HL-60 (cell line): ENCODE measurements around the gene PTPRM.

Experiments used
- TF ChIP-seq, protein P1 (sequence below): IDR thresholded peaks from one replicate; pipeline ENCODE4 v1.5.1; 2011; ENCODE audit warnings: low read length, control low read depth, inconsistent platforms; ENCODE audit not compliant: insufficient read depth
- TF ChIP-seq, protein P2 (sequence below): IDR thresholded peaks from 2 replicates; pipeline ENCODE4 v1.6.1; 2012; ENCODE audit warnings: low read depth; ENCODE audit not compliant: insufficient replicate concordance

DNA sequence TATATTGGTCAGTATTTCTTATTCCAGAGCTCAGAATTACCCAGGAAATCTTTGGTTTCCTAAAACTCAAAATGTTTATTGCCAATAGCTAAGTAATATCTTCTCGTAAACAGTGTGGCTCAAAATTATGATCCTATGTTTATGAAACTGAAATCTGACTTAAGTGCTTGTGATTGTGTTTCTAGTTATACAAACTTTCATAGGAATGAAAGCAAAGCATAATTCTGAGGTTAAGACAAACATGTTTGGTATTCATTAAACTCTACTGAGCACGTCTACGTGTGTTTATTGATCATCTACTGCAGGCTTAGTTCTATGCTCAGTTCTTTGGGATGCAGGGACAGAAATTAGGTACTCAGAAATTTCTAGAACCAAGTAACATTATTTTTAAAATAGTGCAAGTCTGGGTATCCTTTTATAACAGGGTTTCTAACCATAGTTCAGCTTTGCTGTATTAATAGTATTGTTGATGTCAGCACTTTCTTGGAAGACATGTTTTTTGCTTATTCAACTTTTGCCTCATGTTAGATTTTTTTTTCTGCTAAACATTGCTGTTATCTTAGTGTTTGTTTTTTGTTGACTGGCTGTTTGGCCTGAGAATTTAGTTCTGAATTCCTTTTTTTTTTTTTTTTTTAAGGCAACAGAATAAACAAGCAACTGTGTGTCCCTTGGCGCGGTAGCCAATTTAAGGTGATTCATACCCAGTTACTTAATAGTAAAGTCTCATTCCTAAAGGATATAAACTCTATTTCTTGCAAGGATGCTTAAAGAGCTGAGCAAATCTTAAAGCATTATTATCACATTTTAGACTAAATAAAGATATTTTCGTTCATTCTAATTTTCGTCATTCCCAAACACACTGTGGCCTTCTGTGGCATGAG is 31.3 kb downstream of the PTPRM start:
- TF ChIP-seq, protein P1, sequence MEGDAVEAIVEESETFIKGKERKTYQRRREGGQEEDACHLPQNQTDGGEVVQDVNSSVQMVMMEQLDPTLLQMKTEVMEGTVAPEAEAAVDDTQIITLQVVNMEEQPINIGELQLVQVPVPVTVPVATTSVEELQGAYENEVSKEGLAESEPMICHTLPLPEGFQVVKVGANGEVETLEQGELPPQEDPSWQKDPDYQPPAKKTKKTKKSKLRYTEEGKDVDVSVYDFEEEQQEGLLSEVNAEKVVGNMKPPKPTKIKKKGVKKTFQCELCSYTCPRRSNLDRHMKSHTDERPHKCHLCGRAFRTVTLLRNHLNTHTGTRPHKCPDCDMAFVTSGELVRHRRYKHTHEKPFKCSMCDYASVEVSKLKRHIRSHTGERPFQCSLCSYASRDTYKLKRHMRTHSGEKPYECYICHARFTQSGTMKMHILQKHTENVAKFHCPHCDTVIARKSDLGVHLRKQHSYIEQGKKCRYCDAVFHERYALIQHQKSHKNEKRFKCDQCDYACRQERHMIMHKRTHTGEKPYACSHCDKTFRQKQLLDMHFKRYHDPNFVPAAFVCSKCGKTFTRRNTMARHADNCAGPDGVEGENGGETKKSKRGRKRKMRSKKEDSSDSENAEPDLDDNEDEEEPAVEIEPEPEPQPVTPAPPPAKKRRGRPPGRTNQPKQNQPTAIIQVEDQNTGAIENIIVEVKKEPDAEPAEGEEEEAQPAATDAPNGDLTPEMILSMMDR = no peak
- TF ChIP-seq, protein P2, sequence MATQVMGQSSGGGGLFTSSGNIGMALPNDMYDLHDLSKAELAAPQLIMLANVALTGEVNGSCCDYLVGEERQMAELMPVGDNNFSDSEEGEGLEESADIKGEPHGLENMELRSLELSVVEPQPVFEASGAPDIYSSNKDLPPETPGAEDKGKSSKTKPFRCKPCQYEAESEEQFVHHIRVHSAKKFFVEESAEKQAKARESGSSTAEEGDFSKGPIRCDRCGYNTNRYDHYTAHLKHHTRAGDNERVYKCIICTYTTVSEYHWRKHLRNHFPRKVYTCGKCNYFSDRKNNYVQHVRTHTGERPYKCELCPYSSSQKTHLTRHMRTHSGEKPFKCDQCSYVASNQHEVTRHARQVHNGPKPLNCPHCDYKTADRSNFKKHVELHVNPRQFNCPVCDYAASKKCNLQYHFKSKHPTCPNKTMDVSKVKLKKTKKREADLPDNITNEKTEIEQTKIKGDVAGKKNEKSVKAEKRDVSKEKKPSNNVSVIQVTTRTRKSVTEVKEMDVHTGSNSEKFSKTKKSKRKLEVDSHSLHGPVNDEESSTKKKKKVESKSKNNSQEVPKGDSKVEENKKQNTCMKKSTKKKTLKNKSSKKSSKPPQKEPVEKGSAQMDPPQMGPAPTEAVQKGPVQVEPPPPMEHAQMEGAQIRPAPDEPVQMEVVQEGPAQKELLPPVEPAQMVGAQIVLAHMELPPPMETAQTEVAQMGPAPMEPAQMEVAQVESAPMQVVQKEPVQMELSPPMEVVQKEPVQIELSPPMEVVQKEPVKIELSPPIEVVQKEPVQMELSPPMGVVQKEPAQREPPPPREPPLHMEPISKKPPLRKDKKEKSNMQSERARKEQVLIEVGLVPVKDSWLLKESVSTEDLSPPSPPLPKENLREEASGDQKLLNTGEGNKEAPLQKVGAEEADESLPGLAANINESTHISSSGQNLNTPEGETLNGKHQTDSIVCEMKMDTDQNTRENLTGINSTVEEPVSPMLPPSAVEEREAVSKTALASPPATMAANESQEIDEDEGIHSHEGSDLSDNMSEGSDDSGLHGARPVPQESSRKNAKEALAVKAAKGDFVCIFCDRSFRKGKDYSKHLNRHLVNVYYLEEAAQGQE = no peak
